ENCODE data around the gene FBXW11.

- no peak for TF ChIP-seq EZH2 (IDR thresholded peaks at IDR 0.05; ENCODE audit: borderline replicate concordance, low read depth, low read length, poor library complexity, severe bottlenecking)
- TF ChIP-seq CTCF (conservative IDR thresholded peaks at IDR 0.05; ENCODE audit: low read depth, low read length), result no peak
Measured at GRCh38 chr5:172042183-172042582, 35.7 kb upstream of the FBXW11 start.
